22Rv1 (cell line): ENCODE measurements around the gene TMEM150C.

Experiments
- CTCF ChIP-seq: fragments of 450-650 bp; IDR thresholded peaks from 2 replicates; pipeline ENCODE4 v1.5.1; 2017; ENCODE audit warnings: mild to moderate bottlenecking
- ZFX ChIP-seq: fragments of 450-650 bp; IDR thresholded peaks from 2 replicates; pipeline ENCODE4 v1.6.1; 2017; ENCODE audit warnings: antibody characterized with exemption, borderline replicate concordance

- TF ChIP-seq CTCF = no peak
- no peak for TF ChIP-seq ZFX
Observed at GRCh38 chr4:82559735-82560120, 2.1 kb downstream of the TMEM150C start.
